Measurements from ENCODE around the gene HES7. TPM values are rescaled to one million over a fixed set of nuclear protein-coding genes. Genes with fewer than 3 reads are reported as not detected.

The HES7 gene
- total and polyA plus RNA-seq, 8 donors, result 0.58 to 0.92 TPM; not detected in 6

- peak; percentile 73 to 97 for DNase-seq
- intact Hi-C loops (cut with DNase I; ENCODE audit: low total_unique reads), result no loop called here
- no peaks in the 10 kb centered on the region for H3K27me3 ChIP-seq
- peaks cover 41 to 76% (median 60%) of the 10 kb centered on the region in 4 donors for H3K4me1 ChIP-seq
- H3K27ac ChIP-seq, result peak overlapping the region; percentile 96 to 100 (median 100)
- no peaks in the 10 kb centered on the region for H3K9me3 ChIP-seq
- 10 to 17% (median 11%) methylated on average over 13 of the region's 13 CpGs for WGBS, 5 donors
- peak overlapping the region; percentile 66 to 91 (median 76) for H3K4me3 ChIP-seq
- peaks cover 31 to 42% (median 32%) of the 10 kb centered on the region in 4 donors for H3K36me3 ChIP-seq
- TF ChIP-seq POLR2AphosphoS5 (IDR thresholded peaks at IDR 0.05), result peak; percentile 83 to 95 (median 84)
- peak in 1 of 4 donors; percentile 6 for TF ChIP-seq POLR2A (IDR thresholded peaks at IDR 0.05)
- no peak for TF ChIP-seq EP300 (IDR thresholded peaks at IDR 0.05)
Observed at GRCh38 chr17:8153525-8153956, 29.6 kb upstream of the HES7 start.

GRCh38 chr17:8153031-8153451 is 29.1 kb upstream of the HES7 start:
- WGBS, 5 donors, result 65 to 77% (median 73%) methylated on average over 7 of the region's 7 CpGs
- peaks cover 37 to 76% (median 60%) of the 10 kb centered on the region in 4 donors for H3K4me1 ChIP-seq
- peak overlapping the region; percentile 66 to 91 (median 76) for H3K4me3 ChIP-seq
- intact Hi-C loops (cut with DNase I; ENCODE audit: low total_unique reads), result no loop called here
- H3K27ac ChIP-seq, result peak overlapping the region; percentile 96 to 100 (median 100)
- H3K36me3 ChIP-seq, result peaks cover 36 to 42% (median 37%) of the 10 kb centered on the region in 4 donors
- TF ChIP-seq POLR2AphosphoS5 (IDR thresholded peaks at IDR 0.05) (no peak), POLR2A (IDR thresholded peaks at IDR 0.05) (no peak), EP300 (IDR thresholded peaks at IDR 0.05) (no peak), CTCF (IDR thresholded peaks at IDR 0.05) (no peak)
- DNase-seq, result peak in 1 of 2 donors; percentile 49
- H3K9me3 ChIP-seq, result no peaks in the 10 kb centered on the region
- H3K27me3 ChIP-seq, result no peaks in the 10 kb centered on the region

GRCh38 chr17:8152112-8152775 is 28.3 kb upstream of the HES7 start, which contains the start of gene PER1:
PER1 (minus strand) TSS chr17:8152404; CDS start chr17:8150706, 1,698 bp downstream.
- peak; percentile 63 for TF ChIP-seq EP300 (IDR thresholded peaks at IDR 0.05)
- peak; percentile 93 to 99 (median 99) for TF ChIP-seq POLR2AphosphoS5 (IDR thresholded peaks at IDR 0.05)
- TF ChIP-seq POLR2A (IDR thresholded peaks at IDR 0.05), result peak in 2 of 4 donors; percentile 34 to 81
- no peak for TF ChIP-seq CTCF (IDR thresholded peaks at IDR 0.05)
- H3K36me3 ChIP-seq, result peaks cover 44 to 47% (median 45%) of the 10 kb centered on the region in 4 donors
- H3K27me3 ChIP-seq, result no peaks in the 10 kb centered on the region
- H3K4me3 ChIP-seq, result peak within 1 kb of the TSS; percentile 66 to 91 (median 76)
- WGBS, 5 donors, result 1 to 3% (median 2%) methylated on average over 24 to 42 of the region's 42 CpGs
- no peaks in the 10 kb centered on the region for H3K9me3 ChIP-seq
- peak within 1 kb of the TSS; percentile 96 to 100 (median 100) for H3K27ac ChIP-seq
- peak; percentile 97 to 98 for DNase-seq
- intact Hi-C loops (cut with DNase I; ENCODE audit: low total_unique reads), result no loop called here
- H3K4me1 ChIP-seq, result peaks cover 37 to 78% (median 60%) of the 10 kb centered on the region in 4 donors

GRCh38 chr17:8151641-8152111 is 27.8 kb upstream of the HES7 start:
- intact Hi-C loops (cut with DNase I; ENCODE audit: low total_unique reads), result no loop called here
- peaks cover 32 to 76% (median 58%) of the 10 kb centered on the region in 4 donors for H3K4me1 ChIP-seq

More at GRCh38 chr17:8151641-8152111, 27.8 kb upstream of the HES7 start:
- H3K27ac ChIP-seq, result peak overlapping the region; percentile 96 to 100 (median 100)
- H3K4me3 ChIP-seq, result peak overlapping the region; percentile 66 to 91 (median 76)
- H3K27me3 ChIP-seq, result no peaks in the 10 kb centered on the region
- H3K36me3 ChIP-seq, result peaks cover 49 to 52% (median 50%) of the 10 kb centered on the region in 4 donors
- TF ChIP-seq POLR2A (IDR thresholded peaks at IDR 0.05) (peak in 2 of 4 donors; percentile 25 to 50), POLR2AphosphoS5 (IDR thresholded peaks at IDR 0.05) (peak; percentile 91 to 96 (median 94)), EP300 (IDR thresholded peaks at IDR 0.05) (peak; percentile 99), CTCF (IDR thresholded peaks at IDR 0.05) (no peak)
- DNase-seq, result peak; percentile 90
- 4 to 16% (median 10%) methylated on average over 21 to 22 of the region's 22 CpGs for WGBS, 5 donors
- H3K9me3 ChIP-seq, result no peaks in the 10 kb centered on the region

Data from stomach (tissue), 9 donors.